GM18951 (cell line): ENCODE measurements around the gene IDUA.

ENCODE experiments used
- POLR2A ChIP-seq: IDR thresholded peaks from 4 replicates; pipeline ENCODE4 v1.6.1; 2011; ENCODE audit warnings: mild to moderate bottlenecking; ENCODE audit not compliant: insufficient read length, insufficient read depth; ENCODE audit errors: extremely low read depth
- in situ Hi-C: fragments of 300-500 bp; cut with MboI; formaldehyde crosslinking; loops from one replicate; pipeline ENCODE4 v1.12.0; 2022; ENCODE audit warnings: low sequenced_read_pairs, mixed read lengths, inconsistent platforms; ENCODE audit not compliant: unreplicated experiment

The IDUA gene

GRCh38 chr4:952881-953573, 33.8 kb upstream of the IDUA start:
- in situ Hi-C loops = no loop called here
- TF ChIP-seq POLR2A = no peak

- in situ Hi-C loops = no loop called here
- TF ChIP-seq POLR2A = no peak
These were observed 33.3 kb upstream of the IDUA start for GRCh38 chr4:953574-953915.

GRCh38 chr4:954211-955020, 32.4 kb upstream of the IDUA start:
- no peak for TF ChIP-seq POLR2A
- in situ Hi-C loops = no loop called here

- TF ChIP-seq POLR2A = no peak
- in situ Hi-C loops = no loop called here
These were observed 31.5 kb upstream of the IDUA start for GRCh38 chr4:955161-955921.

- TF ChIP-seq POLR2A = no peak
- in situ Hi-C loops = no loop called here
These were observed 30.9 kb upstream of the IDUA start for GRCh38 chr4:955931-956381.

GRCh38 chr4:956531-957230, 30.2 kb upstream of the IDUA start:
- in situ Hi-C loops = no loop called here
- no peak for TF ChIP-seq POLR2A

- TF ChIP-seq POLR2A = no peak
- in situ Hi-C loops = no loop called here
These were observed 29.6 kb upstream of the IDUA start for GRCh38 chr4:957231-957580.

GRCh38 chr4:957581-958313, 29.1 kb upstream of the IDUA start:
- TF ChIP-seq POLR2A = no peak
- in situ Hi-C loops = no loop called here

- in situ Hi-C loops = no loop called here
- TF ChIP-seq POLR2A = no peak
These were observed 28.6 kb upstream of the IDUA start for GRCh38 chr4:958314-958665.

GRCh38 chr4:958696-959337, 28.0 kb upstream of the IDUA start:
- TF ChIP-seq POLR2A = no peak
- in situ Hi-C loops = no loop called here

- in situ Hi-C loops = no loop called here
- no peak for TF ChIP-seq POLR2A
These were observed 27.3 kb upstream of the IDUA start for GRCh38 chr4:959338-960139.
